Ecto neural progenitor cell (in vitro differentiated cells): ENCODE data around the gene FASTKD2.

Source experiments
- DNase-seq: peaks from one replicate; pipeline ENCODE4 v3.0.0-alpha.2; 2018; ENCODE audit warnings: low spot score

FASTKD2 gene

DNA sequence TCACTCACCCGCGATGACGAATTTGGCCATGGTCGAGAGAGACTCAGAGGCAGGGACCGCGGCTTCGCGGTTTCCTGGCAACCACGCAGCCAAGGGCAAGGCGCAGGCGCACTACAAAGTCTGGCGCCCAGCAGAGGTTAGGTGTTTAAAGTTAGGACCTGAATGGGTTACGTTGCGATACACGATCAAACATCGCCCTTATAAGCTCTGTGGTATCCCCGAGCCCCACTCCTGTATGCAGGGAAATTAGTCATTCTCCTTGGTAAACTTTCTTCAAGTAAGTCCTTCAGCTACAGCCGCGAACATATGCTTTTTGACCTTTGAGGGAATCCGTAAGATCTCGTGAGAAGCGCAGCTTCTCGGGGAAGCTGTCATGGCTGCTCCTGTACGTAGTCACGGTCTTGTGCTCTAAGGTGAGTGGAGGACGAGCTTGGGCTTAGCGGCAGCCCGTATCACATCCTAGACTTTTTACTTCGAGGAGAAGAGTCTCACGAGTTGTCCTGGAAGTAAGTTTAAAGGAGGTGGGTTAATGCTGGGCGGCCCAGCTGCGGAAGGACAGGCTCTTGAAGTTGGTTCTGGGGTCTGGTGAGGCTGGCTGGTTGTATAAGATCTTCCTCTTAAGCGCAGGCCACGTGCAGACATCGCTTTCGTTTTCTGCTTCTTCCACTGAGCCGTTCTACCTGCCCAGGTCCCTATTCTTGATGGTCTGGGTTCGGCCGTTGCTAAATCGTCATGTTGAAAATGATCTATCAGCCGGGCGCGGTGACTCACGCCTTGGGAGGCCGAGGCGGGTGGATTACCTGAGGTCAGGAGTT, at the start of gene FASTKD2, which contains the start of gene MDH1B:
Gene FASTKD2 (plus strand): TSS at position 365 of the 815 bp plus-strand sequence. CDS start 1,088 bp downstream, outside the sequence.
Gene MDH1B (minus strand): TSS at position 87 of the 815 bp plus-strand sequence. CDS start 57 bp downstream, at position 30.
- peak; percentile 91 for DNase-seq

DNA sequence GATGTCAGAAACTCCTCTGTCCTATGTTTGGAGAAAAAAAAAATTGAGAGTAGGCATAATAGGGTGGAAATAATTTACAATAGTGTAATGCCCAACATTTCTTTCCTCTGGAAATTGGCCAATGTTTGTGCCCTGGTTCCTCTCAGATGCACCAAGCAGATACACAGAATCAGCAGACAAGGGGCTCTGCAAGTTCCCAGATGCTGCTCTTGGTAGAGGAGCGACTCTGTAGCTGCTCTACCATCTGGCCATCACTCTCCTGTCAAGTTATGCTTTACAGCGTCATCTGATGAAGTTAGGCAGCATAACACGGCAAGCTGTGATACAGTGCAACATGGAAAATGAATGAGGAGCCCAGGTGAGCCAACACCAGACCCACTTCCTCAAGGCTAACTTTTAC, 48.8 kb upstream of the FASTKD2 start:
- DNase-seq = no peak

DNA sequence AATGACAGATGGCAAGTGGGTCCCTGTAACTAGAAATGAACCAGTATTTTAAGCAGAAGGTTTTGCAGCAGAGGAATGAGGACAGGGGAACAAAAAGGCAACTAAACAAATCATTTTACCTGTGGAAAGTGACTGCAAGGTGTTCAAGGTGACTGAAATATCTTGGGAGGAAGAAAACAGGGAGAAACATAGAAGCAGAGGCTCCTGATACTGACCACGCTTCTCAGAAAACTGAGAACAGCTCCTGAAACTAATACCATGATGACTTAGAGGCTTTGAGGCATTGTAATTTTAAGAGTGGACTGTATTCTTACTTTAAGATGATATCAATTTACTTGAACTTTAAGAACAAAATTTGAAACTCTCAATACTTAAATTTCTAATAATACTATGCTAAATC, 47.1 kb upstream of the FASTKD2 start, which contains the start of gene DYTN:
Gene DYTN (minus strand): TSS at position 101 of the 400 bp plus-strand sequence. CDS start 117 bp downstream, outside the sequence.
- no peak for DNase-seq

DNA sequence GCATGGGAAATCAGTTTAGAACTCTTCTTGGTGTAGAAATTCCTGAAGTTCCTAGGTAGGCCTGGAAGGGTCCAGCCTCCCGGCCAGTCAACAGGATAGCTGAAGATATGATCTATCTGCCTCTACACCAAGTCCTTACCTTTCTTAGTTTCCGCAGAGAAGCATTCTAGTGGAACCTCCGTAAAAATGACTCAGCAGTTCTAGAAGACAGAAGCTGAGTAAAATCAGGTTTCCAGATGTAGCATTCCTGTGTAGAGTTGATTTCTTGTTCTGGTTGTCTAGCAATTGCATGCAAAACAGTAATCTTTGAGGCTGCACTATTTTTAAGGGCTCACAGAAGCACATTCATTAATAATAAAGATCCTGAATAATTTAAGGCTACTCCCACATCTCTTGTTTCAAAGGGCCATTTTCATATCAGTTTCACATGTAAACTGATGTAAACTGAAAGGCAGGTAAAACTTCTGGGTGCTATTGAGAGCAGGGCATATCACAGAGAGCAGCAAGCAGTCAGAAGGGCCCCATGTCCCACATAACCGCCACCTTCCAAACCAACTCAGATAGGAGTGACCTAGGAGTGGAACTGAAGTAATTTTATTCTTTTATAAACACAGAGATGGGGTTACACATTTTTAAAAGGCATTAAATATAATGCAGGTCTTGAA, 44.0 kb upstream of the FASTKD2 start:
- no peak for DNase-seq

DNA sequence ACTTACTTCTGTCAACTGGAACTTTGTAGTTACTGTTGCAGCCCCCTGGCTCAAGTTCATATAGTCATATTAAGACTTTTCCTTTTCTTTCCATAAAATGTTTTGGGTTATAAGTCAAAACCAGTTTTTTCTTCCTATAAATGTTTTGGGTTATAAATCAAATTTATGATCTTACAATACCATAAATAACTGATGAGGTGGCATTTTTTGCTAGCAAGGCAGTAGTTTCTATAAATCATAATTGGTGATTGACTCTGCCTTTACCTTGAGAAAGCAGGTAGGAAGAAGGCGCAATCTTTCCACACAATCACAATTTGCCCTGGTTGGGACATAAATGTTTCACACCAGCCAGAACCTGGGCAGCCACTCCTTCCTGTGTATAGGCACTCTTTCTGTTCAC, 42.1 kb upstream of the FASTKD2 start:
- DNase-seq = no peak

DNA sequence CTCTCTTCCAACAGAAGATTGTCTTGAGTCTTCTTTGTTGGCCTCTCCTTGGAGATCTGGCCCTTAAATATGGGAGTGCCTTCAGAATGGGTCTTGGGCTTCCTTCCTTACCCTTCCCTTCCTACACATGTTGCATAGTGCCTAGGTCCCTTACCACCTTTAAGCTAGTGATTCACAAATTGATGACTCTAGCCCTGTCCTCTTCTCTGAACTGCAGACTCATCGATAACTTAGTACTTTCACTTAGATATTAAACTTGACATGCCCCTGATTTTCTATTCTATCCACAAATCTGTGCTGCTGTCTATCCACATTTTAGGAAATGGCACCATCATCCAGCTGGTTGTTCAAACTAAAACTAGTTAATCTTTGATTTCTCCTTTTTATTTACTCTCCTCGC, 38.1 kb upstream of the FASTKD2 start:
- no peak for DNase-seq

DNA sequence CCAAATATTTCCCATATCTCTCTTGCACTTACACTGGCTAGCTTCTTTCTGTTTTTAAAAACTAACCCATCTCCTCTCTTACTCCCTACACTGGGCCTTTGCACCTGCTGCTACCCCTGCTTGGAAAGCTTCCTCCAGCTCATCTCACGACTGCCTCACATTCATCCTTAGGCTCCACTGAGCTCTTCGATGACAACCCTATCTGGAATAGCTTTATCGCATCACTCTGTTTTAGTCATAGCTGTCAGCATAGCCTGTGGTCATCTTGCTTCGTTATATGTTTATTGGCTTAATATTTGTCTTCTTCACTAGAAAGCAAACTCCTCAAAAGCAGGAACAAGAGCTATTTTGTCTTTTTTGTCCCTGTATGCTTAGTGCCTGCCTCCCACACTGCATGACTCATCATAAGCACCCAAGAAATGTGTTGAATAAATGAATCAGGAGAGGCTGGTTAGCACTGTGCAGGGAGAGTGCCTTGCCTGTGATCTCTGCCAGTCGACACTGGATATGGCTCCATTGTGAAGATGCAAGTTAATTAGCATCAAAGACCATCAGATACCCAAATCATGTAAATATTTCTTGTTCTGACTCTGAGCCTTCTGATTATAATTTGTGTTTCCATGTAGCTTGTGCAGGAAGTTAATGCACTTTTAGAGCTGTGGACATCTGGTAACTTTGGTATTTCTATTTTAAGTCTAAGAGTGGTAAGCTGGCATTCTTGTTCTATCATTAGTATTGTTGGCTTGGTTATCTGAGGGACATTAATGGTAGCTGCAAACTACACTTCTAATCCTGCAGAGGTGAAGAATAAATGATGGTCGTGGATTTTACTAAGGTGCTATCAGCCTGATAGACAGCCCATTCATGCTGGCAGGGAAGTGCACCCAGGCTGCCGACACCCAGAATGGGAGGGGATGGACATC, 36.9 kb upstream of the FASTKD2 start:
- DNase-seq = no peak

DNA sequence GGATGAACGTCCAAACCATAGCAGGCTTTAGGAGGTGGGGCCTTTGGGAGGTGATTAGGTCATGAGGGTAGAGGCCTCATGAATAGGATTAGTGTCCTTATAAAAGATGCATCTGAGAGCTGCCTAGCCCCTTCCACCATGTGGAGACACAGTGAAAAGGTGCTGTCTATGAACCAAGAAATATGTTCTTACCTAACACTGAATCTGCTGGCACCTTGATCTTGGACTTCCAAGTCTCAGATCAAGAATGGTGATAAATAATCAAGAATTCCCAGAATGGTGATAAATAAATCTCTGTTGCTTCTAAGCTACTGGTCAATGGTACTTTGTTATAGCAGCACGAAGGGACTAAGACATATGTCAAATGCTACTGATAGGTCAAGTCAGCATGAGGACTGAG, 32.1 kb upstream of the FASTKD2 start:
- DNase-seq = no peak

DNA sequence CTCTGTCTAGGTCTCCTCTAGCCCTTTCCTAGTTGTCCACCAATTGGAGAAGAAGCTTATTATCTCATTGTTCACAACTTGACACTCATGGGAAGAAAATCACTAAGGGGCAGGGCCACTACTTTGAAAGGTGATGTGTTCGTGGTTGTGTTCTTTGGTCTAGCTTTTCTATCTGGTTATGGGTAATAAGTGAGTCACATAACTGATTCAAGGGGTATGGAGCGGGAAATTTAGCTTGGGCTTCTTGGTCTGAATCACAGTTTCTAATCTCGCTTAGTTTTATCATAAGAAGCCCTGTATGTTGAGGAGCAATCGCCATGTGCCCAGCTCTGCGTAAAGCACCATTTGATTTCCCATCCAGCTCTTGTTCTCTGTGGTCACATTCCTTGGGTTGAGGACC, 28.5 kb upstream of the FASTKD2 start:
- DNase-seq = no peak

DNA sequence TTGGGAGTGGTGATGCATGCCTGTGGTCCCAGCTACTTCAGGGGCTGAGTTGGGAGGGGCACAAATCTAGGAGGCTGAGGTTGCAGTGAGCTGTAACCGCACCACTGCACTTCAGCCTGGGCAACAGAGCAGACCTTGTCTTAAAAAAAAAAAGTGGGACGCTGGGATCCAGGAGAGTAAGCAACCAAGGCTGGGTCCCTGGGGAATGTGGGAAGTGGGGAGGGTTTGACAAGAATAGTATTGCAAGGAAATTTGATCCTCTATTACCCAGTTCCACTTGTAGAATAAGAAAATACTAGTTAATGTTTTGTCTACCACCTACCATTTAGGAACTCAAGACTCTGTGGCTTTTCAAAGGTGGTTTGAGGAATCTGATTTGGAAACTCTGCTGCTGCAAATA, 26.1 kb upstream of the FASTKD2 start:
- DNase-seq = no peak

DNA sequence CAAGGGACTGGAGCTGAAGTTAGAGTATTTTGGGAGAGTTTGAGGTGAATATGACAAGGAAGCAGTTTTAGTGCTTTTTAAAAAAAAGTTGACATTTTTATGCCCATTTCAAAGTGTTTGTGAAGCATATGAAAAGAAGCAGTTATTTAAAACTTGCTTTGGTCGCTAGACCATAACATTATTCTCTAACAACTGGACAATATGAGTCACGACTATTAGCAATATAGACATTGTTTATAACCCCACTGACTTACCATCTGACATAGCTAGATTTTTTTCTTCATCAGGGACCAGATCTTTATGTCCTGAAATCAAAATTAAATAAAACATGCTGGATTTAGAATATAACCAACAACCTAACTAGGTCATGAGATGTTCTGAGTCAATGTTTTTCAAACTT, 24.6 kb upstream of the FASTKD2 start:
- DNase-seq = no peak

DNA sequence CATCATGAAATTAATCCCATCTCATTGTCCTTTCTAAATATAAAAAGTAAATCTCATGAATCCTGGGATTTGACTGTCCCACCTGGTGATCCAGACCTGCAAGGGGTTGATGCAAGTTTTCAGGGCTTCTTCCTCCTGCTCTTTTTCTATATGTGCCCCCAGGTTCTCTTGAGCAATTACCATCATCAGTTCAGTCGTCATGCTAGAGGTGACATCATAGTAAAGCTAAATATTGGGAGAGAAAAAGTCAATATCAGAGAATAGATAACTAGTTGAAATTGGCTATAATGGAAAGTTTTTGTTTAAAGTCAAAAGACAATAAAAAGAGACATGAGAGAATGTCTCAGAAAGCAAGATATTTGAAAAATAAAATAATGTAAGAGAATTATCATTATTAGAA, 8.6 kb upstream of the FASTKD2 start:
- DNase-seq = no peak

DNA sequence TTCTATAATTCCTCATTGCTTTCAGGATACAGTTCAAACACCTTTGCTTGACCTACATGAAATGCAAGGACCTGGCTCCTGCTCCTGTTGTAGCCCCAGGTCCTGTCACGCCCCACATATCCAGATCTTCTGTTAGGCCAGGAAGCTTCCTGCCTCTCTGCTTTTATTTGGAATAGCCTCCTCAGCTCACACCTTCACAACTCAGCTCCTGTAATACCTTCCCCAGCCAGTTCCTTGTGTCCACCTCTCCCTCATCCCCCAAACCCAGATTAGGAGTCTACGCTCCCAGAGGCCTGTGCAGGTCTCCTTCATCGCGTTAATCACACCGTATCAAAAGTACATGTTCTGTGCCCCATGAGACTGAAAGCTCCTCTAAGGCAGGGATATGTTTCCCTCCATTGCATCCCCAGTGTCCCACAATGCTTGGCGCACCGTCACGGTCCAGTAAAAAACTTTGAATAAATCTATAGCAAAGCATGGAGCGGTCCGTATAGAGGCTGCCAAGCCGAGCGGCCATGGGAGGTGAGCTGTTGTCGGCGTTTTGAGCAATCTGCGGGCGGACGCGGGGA, 649 bp upstream of the FASTKD2 start:
- DNase-seq = no peak

DNA sequence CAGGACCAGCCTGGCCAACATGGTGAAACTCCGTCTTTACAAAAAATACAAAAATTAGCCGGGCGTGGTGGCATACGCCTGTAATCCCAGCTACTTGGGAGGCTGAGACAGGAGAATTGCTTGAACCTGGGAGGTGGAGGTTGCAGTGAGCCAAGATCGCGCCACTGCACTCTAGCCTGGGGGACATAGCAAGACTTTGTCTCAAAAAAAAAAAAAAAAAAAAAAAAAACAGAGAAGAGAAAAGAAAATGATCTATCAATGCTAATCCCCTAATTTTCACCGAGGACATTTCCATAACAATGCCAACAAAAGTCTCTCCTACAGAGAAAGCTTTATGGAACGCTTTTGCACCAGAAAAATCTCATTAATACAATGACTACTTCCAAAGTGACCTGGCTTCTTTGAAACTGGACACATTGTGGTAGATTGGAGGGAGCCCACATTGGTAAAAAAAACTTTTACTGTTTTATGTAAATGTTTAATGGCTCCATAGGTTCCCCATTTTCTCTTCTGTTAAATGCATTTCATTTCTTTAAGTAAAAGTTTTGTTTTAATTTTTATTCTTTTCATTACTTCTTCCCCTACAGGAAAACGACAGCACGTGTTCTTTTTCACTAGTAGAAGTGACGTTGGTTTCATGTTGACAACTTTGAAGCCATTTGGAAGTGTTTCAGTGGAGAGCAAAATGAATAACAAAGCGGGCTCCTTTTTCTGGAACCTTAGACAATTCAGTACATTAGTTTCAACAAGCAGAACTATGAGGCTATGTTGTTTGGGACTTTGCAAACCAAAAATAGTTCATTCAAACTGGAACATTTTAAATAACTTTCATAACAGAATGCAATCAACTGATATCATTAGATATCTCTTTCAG, 888 bp downstream of the FASTKD2 start:
- DNase-seq = no peak

DNA sequence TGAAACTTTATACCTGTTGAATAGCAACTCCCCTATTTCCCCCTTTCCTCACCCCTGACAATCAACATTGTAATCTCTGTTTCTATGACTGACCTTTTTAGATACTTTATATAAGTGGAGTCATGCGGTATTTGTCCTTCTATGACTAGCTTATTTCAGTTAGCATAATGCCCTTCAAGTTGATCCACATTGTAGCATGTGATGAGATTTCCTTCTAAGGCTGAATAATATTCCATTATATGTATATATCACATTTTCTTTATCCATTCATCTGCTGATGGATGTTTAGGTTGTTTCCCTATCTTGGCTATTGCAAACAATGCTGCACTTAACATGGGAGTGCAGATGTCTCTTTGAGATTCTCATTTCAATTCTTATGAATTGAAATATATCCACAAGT, 9.5 kb downstream of the FASTKD2 start:
- no peak for DNase-seq

DNA sequence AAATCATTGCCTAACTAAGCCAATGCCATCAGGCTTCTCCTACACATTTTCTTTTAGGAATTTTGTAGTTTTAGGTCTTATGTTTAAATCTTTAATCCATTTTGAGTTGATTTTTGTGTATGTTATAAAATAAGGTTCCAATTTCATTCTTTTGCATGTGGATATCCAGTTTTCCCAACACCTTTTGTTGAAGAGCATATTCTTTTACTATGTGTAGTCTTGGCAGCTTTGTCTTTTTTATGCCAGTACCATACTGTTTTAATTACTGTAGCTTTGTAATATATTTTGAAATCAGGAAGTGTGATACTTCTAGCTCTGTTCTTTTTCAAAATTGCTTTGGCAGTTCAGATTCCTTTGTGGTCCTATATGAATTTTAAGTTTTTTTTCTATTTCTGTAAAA, 11.0 kb downstream of the FASTKD2 start:
- DNase-seq = no peak

DNA sequence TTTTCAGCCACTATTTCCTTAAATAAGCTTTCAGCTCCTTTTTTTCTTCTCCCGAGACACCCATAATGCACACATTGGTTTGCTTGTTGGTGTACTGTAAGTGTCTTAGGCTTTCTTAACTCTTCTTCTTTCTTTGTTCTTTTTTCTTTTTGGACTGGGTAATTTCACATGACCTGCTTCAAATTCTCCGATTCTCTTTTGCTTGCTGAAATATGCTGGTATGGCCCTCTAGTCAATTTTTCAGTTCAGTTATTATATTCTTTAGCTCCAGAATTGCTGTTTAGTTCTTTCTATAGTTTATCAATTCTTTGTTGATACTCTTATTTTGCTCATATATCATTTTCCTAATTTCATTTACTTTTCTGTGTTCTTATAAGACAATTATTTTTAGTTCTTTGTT, 15.3 kb downstream of the FASTKD2 start:
- DNase-seq = no peak

DNA sequence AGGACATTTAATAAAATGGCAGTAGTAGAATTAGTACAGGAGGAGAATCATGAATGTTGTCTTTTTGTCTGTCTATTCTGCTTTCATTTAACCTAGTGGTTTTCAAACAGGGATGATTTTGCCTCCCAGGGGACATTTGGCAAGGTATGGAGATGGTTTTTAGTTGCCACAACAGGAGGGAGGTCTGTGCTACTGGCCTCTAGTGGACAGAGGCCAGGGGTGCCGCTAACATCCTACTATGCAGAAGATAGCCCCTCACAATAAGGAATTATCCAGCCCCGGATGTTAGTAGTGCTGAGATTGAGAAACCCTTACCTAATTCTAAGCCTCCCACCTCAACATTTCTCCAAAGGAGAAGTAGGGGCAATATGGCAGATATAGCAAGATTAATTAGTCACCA, 18.3 kb downstream of the FASTKD2 start:
- DNase-seq = no peak

DNA sequence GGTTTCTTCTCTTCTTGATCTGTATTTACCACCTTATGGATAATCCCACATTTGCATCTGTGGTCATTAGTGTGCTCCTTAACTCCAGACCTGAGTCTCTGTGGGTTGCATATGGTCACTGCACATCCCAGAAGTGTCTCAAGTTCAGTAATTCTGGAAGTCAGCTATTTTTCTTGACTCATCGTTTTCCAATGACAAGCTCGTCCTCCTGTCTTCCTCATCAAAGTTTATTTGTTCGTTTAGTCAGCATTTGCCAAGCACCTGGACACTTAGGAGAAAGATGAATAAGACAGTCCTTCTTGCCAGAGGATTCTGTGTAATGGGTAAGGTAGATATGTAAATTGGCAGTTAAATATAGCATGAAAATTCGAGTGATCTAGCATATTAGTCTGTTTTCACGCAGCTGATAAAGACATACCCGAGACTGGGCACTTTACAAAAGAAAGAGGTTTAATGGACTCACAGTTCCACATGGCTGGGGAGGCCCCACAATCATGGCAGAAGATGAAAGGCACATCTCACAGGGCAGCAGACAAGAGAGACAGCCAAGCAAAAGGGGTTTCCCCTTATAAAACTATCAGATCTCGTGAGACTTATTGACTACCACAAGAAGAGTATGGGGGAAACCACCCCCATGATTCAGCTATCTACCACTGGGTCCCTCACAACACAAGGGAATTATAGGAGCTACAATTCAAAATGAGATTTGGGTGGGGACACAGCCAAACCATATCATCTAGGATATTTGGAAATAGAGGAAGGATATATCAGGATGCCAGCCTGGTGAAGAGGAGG, 19.4 kb downstream of the FASTKD2 start:
- no peak for DNase-seq

DNA sequence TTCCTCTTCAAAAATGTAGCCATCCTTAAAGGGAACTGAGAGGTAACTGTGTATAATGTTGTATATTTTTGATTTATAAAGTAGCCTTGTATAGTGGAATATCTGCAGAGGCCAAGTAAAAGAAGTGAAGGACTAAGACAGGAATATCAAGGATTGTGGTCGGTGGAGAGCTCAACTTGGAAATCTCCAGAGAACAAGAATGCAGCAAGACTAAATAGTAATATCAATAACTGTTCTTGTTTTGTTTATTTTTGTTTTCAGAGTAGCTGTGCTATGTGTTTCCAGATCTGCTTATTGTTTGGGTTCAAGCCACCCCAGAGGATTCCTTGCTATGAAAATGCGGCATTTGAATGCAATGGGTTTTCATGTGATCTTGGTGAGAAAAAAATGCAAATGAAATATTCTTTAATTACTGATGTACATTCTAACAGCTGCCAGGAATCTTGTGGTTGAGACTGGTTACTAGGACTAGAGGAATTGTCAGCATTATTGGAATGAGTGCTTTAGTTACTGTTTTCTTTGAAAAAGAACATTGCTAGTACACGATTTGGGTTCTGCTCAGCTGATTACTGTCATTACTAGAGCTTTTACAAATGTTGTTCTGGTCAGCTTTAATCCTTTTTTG, 25.0 kb downstream of the FASTKD2 start:
- DNase-seq = no peak
